Stimulated activated effector memory CD8-positive, alpha-beta T cell treated with anti-CD3 and anti-CD28 coated beads, Interleukin-12 subunit alpha, Interleukin-12 subunit beta, amount 100 ng/mL, for 72 hours (primary cell): ENCODE results near the gene TBC1D22A.

Experiments used
- ATAC-seq: fragments of 150-1000 bp; cut with Tn5 transposase; 2 replicates; pipeline ENCODE4 v1.10.0; 2021
- DNase-seq, 2 donors: peaks; one replicate each; pipeline ENCODE4 v3.0.0; 2021 to 2022; ENCODE audit warnings: low spot score in 2 of 2
- H3K27ac Mint-ChIP-seq: one replicate; pipeline ENCODE4 v1.8.0; 2022; ENCODE audit warnings: mild to moderate bottlenecking, mixed read lengths
- H3K36me3 Mint-ChIP-seq: one replicate; pipeline ENCODE4 v1.8.0; 2022; ENCODE audit warnings: mild to moderate bottlenecking, mixed read lengths
- H3K4me1 Mint-ChIP-seq: one replicate; pipeline ENCODE4 v1.8.0; 2022; ENCODE audit warnings: mixed read lengths
- H3K4me3 Mint-ChIP-seq: one replicate; pipeline ENCODE4 v1.8.0; 2022; ENCODE audit warnings: mild to moderate bottlenecking, mixed read lengths
- H3K9me3 Mint-ChIP-seq: one replicate; pipeline ENCODE4 v1.8.0; 2022; ENCODE audit warnings: mixed read lengths

Gene TBC1D22A, protein sequence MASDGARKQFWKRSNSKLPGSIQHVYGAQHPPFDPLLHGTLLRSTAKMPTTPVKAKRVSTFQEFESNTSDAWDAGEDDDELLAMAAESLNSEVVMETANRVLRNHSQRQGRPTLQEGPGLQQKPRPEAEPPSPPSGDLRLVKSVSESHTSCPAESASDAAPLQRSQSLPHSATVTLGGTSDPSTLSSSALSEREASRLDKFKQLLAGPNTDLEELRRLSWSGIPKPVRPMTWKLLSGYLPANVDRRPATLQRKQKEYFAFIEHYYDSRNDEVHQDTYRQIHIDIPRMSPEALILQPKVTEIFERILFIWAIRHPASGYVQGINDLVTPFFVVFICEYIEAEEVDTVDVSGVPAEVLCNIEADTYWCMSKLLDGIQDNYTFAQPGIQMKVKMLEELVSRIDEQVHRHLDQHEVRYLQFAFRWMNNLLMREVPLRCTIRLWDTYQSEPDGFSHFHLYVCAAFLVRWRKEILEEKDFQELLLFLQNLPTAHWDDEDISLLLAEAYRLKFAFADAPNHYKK

DNA sequence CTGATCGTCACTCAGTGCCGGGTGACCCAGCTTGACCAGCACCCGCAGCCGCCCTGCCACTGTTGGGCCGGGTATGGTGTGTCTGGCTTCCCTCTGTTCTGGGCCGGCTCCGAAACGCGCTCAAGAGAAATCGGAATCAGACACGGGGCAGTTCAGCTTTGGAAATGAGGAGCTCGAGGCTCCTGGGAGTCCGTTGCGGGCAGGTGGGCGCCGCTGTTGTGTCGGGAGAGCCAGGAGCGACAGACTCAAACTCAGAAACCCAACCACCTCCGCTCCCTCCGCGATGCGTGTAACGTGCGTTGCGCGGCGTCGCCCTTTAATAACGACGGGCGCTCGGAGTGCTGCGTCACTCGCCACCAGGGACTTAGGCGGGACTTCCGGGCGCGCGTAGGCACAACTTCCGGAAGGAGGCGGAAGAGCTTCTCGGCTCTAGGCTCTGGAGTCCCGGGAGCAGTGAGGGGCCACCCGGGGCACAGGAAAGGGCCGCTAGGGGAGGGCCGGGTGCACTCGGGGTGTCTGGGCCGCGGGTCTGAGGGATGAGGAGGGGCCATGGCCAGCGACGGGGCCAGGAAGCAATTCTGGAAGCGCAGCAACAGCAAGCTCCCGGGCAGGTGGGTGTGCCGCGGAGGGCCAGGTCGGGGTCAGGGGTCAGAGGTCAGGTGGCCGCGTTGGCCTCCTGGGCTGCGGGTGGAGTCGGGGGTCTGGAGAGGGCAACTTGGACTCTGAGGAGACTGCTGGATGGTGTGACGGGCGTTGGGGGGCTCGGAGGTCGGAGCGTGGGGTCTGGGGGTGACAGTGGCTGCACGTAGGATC, at the start of gene TBC1D22A:
TSS of gene TBC1D22A (plus strand) at position 413 of the 813 bp plus-strand sequence. CDS start at position 550, 137 bp downstream.
- DNase-seq (peak; percentile 88 to 97), ATAC-seq (peak; percentile 96)
- Mint-ChIP-seq H3K9me3 (no peaks in the 10 kb centered on the region), H3K27ac (peak within 1 kb of the TSS; percentile 99), H3K4me1 (peaks cover 64% of the 10 kb centered on the region), H3K4me3 (peak within 1 kb of the TSS; percentile 100), H3K36me3 (peaks cover 57% of the 10 kb centered on the region)

DNA sequence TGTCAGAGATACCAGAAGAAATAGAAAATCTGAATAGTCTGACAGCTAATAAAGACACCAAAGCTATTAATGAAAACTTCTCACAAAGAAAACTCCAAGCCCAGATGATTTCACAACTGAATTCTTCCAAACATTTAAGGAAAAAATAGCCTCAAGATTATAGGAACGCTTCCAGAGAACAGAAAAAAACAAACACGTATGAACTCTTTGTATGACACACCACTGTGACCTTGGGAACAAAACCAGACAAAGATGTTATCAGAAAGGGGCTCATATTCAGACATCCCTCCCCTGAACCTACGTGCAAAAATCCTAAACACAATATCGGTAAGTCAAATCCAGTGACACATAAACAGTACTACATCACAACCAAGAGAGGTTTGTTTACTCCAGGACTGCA, 47.9 kb upstream of the TBC1D22A start:
- Mint-ChIP-seq H3K27ac (peak overlapping the region; percentile 10), H3K9me3 (no peaks in the 10 kb centered on the region), H3K4me3 (no peak overlapping the region), H3K4me1 (peaks cover 10% of the 10 kb centered on the region), H3K36me3 (peaks cover 100% of the 10 kb centered on the region)
- DNase-seq (no peak), ATAC-seq (peak; percentile 45)

DNA sequence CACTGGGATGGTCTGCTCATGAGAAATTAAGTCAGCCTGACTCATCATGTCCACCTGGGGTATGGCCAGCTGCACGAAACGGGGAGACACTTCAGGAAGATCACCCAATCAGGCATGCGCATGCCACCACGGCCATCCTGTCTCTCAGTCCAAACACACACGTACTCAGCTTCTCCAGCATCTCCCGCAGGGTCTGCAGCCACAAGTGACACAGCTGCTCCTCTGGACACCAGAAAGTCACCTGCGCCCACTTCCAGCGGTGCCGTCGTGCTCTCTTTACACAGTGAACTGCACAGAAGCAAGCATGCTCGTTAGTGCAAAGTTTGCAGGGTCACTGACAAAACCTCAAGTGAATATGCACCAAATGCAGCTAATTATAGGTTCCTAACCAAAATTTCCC, 42.5 kb upstream of the TBC1D22A start:
- Mint-ChIP-seq H3K4me1 (peaks cover 30% of the 10 kb centered on the region), H3K36me3 (peaks cover 98% of the 10 kb centered on the region), H3K27ac (no peak overlapping the region), H3K4me3 (no peak overlapping the region), H3K9me3 (no peaks in the 10 kb centered on the region)
- ATAC-seq (no peak), DNase-seq (no peak)

DNA sequence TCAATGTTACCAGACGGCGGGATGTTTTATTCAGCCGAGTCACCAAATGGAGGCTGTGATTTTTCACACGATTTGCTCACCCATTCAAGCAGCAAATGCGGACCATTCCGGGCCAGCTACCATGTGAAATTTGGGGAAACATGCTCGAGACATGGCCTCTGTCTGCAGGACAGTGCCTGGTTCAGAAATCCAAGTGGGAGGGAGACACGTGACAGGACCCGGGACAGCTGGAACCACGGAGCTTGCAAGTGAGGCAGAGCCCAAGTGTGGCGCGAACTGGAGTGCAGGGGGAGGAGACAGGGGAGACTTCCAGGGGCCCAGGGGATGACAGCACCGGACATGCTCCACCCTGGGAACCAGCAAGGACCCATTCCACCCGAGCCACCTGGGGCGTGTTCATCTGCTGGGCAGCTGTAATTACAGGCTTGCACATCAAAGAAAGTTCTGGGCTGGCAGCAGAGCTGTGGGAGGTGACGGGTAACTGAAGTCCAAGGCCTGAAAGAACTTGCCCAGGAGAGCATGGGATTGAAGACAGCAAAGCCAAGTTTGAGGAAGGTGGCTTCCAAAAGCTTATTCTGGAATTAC, 40.9 kb upstream of the TBC1D22A start:
- no peak for DNase-seq
- H3K4me1 Mint-ChIP-seq: peaks cover 38% of the 10 kb centered on the region
- H3K9me3 Mint-ChIP-seq: no peaks in the 10 kb centered on the region
- H3K36me3 Mint-ChIP-seq: peaks cover 96% of the 10 kb centered on the region
- H3K27ac Mint-ChIP-seq: peak overlapping the region; percentile 69
- ATAC-seq: no peak
- no peak overlapping the region for H3K4me3 Mint-ChIP-seq

DNA sequence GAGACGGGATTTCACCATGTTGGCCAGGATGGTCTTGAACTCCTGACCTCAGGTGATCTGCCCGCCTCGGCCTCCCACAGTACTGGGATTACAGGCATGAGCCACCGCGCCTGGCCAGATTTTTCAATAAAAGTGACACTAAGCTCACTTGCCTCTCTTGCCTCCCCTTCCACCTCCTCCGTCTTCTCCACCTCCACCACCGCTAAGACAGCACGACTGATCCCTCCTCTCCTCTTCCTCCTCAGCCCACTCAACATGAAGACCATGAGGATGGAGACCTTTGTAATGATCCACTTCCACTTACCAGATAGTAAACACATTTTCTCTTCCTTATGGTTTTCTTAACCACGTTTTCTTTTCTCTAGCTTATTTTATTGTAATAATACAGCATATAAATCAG, 38.6 kb upstream of the TBC1D22A start:
- no peaks in the 10 kb centered on the region for H3K9me3 Mint-ChIP-seq
- H3K4me3 Mint-ChIP-seq: no peak overlapping the region
- peaks cover 96% of the 10 kb centered on the region for H3K36me3 Mint-ChIP-seq
- peaks cover 53% of the 10 kb centered on the region for H3K4me1 Mint-ChIP-seq
- DNase-seq: no peak
- no peak for ATAC-seq
- H3K27ac Mint-ChIP-seq: peak overlapping the region; percentile 21

DNA sequence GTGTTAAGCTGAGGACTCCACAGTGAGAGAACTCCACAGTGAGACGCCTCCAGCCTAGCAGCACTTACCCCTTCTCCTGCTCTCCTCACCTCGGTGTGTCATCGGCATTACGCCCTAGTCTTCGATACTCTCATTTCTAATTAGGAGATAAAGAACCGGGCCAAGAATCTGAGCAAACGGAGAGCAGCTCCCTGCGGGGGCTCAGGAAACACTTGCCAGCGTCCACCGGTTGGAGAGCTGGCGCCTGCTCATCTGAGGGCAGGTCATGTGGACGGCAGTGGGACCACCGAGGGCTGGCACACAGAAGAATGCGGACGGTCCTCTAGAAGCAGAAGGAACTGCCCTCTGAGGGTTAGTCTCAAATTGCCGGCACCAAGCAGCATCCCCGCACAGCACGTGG, 37.4 kb upstream of the TBC1D22A start:
- ATAC-seq: no peak
- H3K27ac Mint-ChIP-seq: peak overlapping the region; percentile 21
- H3K4me1 Mint-ChIP-seq: peaks cover 54% of the 10 kb centered on the region
- H3K9me3 Mint-ChIP-seq: no peaks in the 10 kb centered on the region
- no peak overlapping the region for H3K4me3 Mint-ChIP-seq
- H3K36me3 Mint-ChIP-seq: peaks cover 96% of the 10 kb centered on the region
- no peak for DNase-seq

DNA sequence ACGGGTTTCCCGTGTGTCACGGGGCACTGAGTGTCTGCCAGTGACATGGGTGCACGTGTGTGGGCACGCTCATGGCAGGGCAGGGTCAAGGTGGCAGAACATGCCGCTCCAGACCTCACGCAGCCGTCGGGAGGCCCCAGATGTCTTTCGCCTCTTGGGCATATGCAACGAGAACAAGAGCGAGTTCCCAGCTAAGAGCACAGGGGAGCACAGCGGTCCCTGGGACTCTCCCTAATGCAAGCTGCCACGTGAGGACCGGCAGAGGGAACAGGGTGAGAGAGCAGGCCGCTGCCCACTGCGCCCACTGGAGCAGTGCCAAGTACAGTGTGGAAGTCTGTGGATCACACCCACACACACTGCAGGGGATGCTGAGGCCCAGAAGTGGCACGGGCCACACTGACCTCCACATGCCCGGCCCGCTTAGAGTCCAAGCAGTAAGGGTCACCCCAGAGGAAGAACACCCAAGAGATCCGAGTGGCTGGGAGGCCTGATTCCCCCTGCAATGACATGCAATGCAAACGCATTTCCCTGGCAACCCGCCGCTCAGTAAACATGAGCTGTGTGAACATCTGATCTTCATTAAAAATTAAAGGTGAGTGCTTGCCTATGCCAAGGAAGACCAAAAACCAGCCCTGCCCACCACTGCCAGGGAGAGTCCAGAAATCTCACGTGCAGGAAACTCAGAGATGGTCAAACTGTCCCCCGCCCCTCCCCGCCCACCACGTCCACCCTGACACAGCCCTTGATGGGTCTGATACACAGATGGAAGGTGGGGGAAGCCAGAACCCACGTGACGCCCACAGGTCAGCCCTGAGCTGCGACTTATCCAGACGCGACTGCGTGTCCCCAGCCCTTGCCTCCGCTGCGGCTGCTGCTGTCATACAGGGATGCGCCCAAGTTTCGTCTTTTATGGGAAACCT, 36.1 kb upstream of the TBC1D22A start:
- H3K4me1 Mint-ChIP-seq: peaks cover 66% of the 10 kb centered on the region
- peaks cover 96% of the 10 kb centered on the region for H3K36me3 Mint-ChIP-seq
- no peak for ATAC-seq
- H3K4me3 Mint-ChIP-seq: no peak overlapping the region
- H3K9me3 Mint-ChIP-seq: no peaks in the 10 kb centered on the region
- no peak overlapping the region for H3K27ac Mint-ChIP-seq
- DNase-seq: no peak

DNA sequence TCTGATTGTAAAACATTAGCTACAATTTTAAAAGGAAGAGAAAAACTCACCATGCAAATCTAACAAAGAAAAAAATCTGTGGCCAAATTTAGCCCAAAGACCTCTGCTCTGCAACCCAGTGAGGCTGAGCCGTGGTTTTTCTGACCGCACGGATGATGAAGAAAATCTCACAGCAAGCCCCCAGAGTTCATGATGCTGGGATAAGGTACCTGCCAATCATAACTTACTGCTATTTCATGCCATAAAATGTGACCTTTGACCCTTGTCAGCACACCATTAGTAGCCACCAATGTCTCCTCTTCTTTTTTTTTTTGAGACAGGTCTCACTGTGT, 35.5 kb upstream of the TBC1D22A start:
- Mint-ChIP-seq H3K36me3 (peaks cover 96% of the 10 kb centered on the region), H3K27ac (peak overlapping the region; percentile 94), H3K4me3 (no peak overlapping the region), H3K4me1 (peaks cover 67% of the 10 kb centered on the region), H3K9me3 (no peaks in the 10 kb centered on the region)
- ATAC-seq: no peak
- DNase-seq: no peak

DNA sequence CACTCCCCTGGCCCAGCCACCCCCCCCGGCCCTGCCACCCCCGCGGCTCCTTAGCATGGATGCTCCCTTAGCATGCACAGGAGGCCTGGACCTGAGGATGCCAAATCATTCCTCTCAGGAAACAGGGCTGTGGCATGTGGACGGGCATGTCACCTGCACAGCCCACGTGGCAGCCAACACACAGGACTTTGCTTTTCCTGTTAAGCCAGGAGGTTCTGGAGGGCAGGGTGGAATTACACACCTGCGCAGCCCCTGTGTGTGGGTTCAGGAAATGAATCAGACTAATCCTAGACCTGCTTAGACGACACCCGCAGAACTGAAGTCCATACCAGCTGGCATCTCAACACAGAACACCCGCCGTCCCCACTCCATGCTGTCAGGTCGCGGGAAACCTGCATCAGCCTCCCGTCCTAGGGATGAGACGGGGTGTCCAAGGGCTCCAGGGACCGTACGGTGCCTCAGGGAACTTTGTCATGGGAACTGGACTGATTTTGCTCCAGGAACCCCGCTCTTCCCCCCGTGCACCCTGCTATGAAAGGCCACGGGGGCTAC, 34.6 kb upstream of the TBC1D22A start:
- DNase-seq: no peak
- H3K4me3 Mint-ChIP-seq: peak overlapping the region; percentile 16
- H3K9me3 Mint-ChIP-seq: no peaks in the 10 kb centered on the region
- ATAC-seq: peak; percentile 27
- H3K27ac Mint-ChIP-seq: peak overlapping the region; percentile 94
- H3K4me1 Mint-ChIP-seq: peaks cover 64% of the 10 kb centered on the region
- peaks cover 97% of the 10 kb centered on the region for H3K36me3 Mint-ChIP-seq

DNA sequence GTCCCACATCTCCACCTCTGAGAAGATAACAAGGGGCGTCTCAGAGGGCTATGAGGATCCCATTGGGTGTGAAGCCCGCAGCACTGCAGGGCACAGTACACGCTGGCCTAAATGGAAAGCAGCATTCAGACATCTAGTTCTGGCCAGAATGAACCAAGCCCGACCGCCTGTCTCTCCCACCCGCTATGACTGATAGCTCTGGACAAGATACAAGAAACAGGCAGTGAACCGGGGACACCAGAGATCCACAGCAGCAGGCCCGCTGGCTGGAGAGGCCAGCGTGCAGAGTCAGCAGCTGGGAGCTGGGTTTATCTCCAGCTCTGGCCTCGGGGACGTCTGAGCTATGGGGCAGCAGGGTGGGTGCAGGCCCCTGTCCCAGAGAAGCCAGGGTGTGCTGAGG, 34.0 kb upstream of the TBC1D22A start:
- peaks cover 62% of the 10 kb centered on the region for H3K4me1 Mint-ChIP-seq
- H3K36me3 Mint-ChIP-seq: peaks cover 91% of the 10 kb centered on the region
- no peak for DNase-seq
- H3K4me3 Mint-ChIP-seq: peak overlapping the region; percentile 16
- H3K27ac Mint-ChIP-seq: peak overlapping the region; percentile 94
- no peak for ATAC-seq
- H3K9me3 Mint-ChIP-seq: no peaks in the 10 kb centered on the region

DNA sequence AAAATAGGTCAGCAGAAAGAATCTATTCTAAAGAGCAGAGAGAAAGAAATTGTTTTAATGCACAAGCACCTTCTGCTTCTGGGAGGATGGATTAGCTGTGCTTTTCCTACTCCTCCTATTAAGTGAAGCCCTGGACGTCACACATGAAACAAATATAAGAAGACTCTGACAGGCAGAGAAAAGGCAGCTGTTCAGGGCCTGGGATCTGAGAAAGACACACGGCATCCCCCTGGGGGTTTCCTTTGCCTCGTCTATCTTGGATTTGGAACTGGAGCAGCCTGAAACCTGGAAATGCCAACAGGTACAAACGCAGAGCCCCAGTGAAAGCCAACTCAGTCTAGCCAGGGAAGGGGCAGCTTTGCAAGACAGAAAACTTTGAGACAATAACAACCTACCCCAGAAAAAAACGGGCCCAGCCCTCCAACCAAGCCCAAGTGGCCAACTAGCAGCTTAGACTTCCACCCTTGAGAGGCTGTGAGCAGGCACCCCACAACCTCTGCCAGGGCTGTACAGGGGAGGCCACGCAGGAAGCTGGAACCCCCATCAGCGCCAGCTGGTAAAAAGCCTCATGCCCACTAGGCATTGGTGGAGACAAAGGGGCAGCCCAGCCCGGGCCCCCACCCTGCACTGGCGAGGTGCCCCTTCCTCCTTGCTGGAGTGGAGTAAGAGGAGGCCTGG, 31.7 kb upstream of the TBC1D22A start:
- Mint-ChIP-seq H3K36me3 (peaks cover 88% of the 10 kb centered on the region), H3K27ac (peak overlapping the region; percentile 94), H3K4me3 (peak overlapping the region; percentile 76), H3K9me3 (no peaks in the 10 kb centered on the region), H3K4me1 (peaks cover 70% of the 10 kb centered on the region)
- ATAC-seq (peak; percentile 3), DNase-seq (no peak)

DNA sequence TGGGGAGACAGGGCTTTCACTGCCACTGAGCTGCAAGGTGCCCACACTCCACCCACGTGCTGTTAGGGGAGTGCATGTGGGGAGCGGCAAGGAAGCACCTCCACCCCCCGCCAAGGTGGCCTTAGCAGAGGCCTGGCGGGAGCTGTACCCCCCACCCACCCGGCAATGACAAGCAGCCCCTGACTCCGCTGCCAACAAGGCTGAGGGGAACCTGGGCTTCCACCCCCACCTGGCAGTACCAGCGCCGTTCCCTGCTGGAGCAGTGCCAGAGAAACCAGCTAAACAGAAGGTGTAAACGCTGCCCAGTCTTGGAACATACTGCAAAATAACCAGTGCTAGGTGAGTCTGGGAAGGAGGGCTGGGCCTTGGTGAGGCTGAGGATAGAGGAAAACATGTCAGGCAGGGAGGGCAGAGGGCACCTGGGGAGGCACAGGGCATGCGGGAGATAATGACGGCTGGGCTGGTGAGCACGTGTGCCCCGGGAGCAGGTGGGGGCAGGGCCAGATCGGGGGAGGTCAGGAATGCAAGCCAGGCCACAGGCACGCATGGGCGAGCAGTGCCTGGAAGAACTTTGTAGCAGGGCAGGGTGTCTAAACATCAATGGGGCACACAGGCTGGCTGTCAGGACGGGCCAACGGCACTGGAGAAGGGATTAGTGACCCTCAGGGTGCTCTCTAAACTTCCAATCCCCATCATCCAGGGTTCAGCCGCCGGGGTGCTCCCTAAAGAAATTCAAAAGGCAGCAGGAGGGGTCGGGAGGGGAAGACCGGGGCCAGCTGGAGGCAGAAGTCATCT, 31.0 kb upstream of the TBC1D22A start:
- ATAC-seq (peak; percentile 47), DNase-seq (no peak)
- Mint-ChIP-seq H3K4me1 (peaks cover 70% of the 10 kb centered on the region), H3K27ac (peak overlapping the region; percentile 94), H3K4me3 (peak overlapping the region; percentile 76), H3K9me3 (no peaks in the 10 kb centered on the region), H3K36me3 (peaks cover 84% of the 10 kb centered on the region)

DNA sequence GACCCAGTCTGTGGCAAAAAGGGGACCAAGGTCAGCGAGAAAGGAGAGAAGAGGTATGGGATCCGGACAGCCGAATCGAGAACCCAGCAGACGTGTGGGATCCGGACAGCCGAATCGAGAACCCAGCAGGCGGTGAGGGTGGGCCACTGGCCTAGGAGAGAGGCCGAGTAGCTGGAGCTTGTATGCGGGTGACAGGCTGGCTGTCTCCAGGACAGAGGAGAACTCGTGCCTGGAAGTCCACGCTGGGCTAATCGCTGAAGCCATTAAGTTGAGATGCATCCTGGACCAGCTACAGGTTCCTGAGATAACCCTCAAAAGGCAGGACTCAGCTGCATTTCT, 30.4 kb upstream of the TBC1D22A start:
- Mint-ChIP-seq H3K27ac (peak overlapping the region; percentile 94), H3K4me1 (peaks cover 73% of the 10 kb centered on the region), H3K4me3 (peak overlapping the region; percentile 76), H3K9me3 (no peaks in the 10 kb centered on the region), H3K36me3 (peaks cover 84% of the 10 kb centered on the region)
- no peak for DNase-seq
- no peak for ATAC-seq
